GM19351 (cell line): ENCODE results near the gene SP3.
A peak's percentile ranks its signal among the peaks of the same experiment; 100 is the strongest.

Experiments used
- ATAC-seq: cut with Tn5 transposase; IDR thresholded peaks from one replicate; pipeline ENCODE4 v1.9.1; 2021; ENCODE audit warnings: mild to moderate bottlenecking, moderate library complexity; ENCODE audit not compliant: unreplicated experiment

Gene SP3

DNA sequence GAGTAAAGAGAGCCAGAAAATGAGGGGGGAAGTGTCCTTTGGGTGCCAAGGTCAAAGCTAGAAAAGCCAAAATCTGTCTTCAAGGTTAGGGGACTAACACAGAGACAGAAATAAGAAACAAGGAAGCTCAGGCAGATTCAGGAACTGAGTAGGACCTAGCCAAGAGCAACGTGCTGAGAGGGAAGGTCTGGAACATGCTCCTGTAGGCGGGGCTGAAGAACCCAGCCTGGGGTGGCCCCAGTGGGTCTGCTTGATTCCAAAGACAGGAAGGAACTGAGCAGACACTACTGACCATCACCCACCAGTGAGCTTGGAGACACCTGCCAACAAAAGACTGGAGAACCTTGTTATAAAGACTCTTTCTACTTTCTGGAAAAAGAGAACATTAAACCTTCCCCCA, 105.1 kb downstream of the SP3 start:
- ATAC-seq, result no peak

DNA sequence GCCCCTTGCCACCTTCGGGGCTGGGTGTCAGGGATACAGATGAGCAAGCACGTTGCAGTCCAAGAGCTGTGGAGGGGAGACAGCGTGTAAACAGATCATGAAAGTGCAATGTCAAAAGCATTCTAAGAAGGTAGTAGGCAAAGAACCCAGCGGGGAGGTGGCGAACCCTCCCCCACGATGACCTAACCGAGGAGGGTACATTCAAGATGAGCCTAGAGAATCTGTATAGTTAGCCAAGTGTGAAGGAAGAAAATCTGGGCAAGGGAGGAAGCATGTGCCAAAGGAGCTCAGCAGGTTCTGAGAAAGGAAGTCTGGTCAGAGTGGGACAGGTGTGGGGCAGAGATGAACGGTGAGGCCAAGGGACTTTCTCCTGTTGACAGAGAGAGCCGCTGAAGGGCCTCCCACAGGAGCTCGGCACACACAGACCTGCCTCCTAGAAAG, 106.9 kb downstream of the SP3 start:
- peak; percentile 72 for ATAC-seq
